ENCODE data around the gene SYNGR3.
"Not testable (repeated sequence)": the region's sequence is repeated elsewhere in the genome, so short reads cannot be mapped to it uniquely, and the experiment has no call there.

DNA sequence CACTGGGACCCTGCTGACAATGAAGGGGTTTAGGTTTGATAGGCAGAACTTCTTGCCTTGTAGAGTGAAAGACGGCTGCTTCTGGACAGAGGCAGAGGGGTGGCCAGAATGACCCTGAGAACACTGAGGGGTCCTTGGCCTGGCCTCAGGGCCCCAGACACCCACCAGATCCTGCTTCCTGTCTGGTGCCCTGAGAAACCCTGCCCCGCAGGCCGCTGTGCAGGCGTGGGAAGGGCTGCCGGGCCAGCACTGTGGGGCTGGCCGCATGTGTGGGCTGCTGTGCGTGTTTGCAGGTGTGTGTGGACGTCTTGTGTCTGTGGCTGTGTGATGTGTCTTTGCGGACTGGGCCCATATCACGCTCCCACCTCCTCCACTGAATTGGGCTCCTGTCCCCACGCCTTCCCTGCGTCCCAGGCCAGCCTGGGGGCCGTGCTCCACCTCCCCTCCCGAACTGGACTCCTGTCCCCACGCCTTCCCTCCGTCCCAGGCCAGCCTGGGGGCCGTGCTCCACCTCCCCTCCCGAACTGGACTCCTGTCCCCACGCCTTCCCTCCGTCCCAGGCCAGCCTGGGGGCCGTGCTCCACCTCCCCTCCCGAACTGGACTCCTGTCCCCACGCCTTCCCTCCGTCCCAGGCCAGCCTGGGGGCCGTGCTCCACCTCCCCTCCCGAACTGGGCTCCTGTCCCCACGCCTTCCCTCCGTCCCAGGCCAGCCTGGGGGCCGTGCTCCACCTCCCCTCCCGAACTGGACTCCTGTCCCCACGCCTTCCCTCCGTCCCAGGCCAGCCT lies 44.3 kb downstream of the SYNGR3 start:
- TF ChIP-seq CTCF (conservative IDR thresholded peaks at IDR 0.05 in 1 of 2, IDR thresholded peaks at IDR 0.05 in 1 of 2; ENCODE audit: extremely low read depth in 1 of 2, insufficient read depth in 1 of 2, low read depth in 1 of 2, low read length in 2 of 2); EZH2 (IDR thresholded peaks at IDR 0.05; ENCODE audit: borderline replicate concordance, low read length): not testable (repeated sequence)
